Measurements from ENCODE around the gene CAVIN2.

Gene CAVIN2

DNA sequence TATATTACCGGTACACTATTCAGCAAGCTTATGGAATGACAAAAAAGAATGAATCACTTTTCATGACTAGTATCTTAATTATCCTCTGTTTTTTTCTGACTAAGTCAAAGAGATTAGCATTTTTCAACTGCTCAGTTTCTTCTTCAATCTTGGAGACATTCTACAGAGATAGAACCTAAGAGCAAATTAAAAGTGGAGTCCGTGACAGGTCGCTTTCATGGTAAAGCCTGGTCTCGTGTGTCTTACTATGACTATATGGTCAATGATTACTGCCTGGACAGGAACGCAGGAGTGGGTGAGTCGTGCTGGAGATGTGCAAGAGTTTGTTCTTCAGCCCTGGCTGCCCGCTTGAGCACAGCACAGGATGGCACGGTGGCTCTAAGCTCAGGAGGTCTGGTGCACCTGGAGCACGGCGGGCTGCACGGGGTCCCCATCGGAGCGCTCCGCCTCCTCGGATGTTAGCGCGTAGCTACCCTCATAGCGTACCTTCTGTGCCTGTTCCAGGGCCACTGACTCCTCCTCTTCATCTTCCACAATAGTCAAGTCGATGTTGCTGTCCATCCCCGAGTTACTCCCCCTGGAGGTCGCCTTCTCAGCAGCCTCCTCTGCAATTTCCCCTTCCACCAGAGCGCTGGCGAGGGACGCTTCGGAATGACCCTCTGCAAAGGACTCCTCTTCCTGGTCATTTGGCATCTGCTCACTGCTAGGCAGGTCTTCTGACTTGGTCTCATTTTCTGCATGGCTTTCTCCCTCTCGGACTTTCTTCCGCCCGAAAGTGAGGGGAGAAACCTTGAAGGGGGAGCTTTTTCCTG, 11.1 kb downstream of the CAVIN2 start:
- TF ChIP-seq, protein P1, sequence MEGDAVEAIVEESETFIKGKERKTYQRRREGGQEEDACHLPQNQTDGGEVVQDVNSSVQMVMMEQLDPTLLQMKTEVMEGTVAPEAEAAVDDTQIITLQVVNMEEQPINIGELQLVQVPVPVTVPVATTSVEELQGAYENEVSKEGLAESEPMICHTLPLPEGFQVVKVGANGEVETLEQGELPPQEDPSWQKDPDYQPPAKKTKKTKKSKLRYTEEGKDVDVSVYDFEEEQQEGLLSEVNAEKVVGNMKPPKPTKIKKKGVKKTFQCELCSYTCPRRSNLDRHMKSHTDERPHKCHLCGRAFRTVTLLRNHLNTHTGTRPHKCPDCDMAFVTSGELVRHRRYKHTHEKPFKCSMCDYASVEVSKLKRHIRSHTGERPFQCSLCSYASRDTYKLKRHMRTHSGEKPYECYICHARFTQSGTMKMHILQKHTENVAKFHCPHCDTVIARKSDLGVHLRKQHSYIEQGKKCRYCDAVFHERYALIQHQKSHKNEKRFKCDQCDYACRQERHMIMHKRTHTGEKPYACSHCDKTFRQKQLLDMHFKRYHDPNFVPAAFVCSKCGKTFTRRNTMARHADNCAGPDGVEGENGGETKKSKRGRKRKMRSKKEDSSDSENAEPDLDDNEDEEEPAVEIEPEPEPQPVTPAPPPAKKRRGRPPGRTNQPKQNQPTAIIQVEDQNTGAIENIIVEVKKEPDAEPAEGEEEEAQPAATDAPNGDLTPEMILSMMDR (IDR thresholded peaks at IDR 0.05; ENCODE audit: borderline replicate concordance, control extremely low read depth, extremely low read depth, insufficient read depth, missing control alignments) = no peak
- DNase-seq (ENCODE audit: low spot score) = no peak
- in situ Hi-C loops (cut with MboI; ENCODE audit: low sequenced_read_pairs, unreplicated experiment) = no loop called here

DNA sequence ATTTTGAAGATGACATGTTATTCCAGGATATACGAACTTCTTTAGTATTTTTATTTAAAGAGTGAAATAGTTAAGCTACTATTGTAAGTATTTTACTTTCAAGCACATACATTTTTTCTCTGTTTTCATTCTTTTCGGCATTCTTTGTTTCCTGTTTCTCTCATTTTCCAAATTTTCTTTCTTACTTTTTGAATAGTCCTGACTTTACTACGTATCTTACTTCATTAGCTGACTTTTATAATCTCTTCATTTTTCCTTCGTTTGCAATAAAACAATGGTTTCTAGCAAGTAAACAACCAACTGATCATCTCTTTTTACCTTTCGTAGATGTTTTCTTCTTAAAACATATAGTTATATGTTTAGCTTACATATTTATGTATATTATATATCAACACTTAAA, 11.8 kb downstream of the CAVIN2 start:
- in situ Hi-C loops (cut with MboI; ENCODE audit: low sequenced_read_pairs, unreplicated experiment) = no loop called here
- TF ChIP-seq, protein P1 (IDR thresholded peaks at IDR 0.05; ENCODE audit: borderline replicate concordance, control extremely low read depth, extremely low read depth, insufficient read depth, missing control alignments) = no peak
- DNase-seq (ENCODE audit: low spot score) = no peak

DNA sequence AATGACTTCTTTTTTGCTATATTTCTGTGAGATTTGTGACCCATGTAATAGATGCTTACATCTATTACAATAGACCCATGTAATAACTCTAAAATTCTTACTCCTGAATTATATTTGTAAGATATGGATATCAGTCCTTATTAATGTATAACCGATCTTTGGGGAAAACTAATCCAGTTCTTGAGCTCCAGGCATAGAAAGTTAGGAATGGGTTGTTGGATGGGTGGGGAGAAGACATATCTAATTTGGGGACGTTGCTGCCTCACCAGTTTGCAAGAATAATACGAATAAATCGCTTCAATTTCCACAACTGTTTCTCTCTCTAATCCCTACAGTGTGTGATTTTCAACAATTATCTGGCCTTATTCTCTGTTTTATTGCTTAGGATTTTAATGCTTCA, 13.5 kb downstream of the CAVIN2 start:
- DNase-seq (ENCODE audit: low spot score) = no peak
- TF ChIP-seq, protein P1 (IDR thresholded peaks at IDR 0.05; ENCODE audit: borderline replicate concordance, control extremely low read depth, extremely low read depth, insufficient read depth, missing control alignments) = no peak
- in situ Hi-C loops (cut with MboI; ENCODE audit: low sequenced_read_pairs, unreplicated experiment) = no loop called here

DNA sequence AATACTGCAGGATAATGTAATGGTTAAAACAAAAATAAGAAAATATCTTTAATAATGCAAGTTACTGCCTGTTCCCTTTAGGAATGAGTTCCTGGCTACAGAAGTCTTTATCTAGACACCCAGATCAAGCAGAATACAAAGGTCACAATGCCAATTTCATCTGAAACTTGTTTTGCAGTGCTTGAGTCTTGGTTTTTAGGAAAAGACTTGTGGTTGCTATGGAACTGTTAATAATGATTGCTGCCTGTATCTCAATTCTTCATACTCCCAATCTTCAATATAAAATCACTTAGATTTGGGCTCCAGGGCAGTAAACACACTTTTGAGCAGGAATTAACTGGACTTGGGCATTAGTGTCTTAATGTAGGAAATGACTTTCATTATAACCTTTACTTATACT, 14.2 kb downstream of the CAVIN2 start:
- in situ Hi-C loops (cut with MboI; ENCODE audit: low sequenced_read_pairs, unreplicated experiment) = no loop called here
- TF ChIP-seq, protein P1 (IDR thresholded peaks at IDR 0.05; ENCODE audit: borderline replicate concordance, control extremely low read depth, extremely low read depth, insufficient read depth, missing control alignments) = no peak
- no peak for DNase-seq (ENCODE audit: low spot score)

DNA sequence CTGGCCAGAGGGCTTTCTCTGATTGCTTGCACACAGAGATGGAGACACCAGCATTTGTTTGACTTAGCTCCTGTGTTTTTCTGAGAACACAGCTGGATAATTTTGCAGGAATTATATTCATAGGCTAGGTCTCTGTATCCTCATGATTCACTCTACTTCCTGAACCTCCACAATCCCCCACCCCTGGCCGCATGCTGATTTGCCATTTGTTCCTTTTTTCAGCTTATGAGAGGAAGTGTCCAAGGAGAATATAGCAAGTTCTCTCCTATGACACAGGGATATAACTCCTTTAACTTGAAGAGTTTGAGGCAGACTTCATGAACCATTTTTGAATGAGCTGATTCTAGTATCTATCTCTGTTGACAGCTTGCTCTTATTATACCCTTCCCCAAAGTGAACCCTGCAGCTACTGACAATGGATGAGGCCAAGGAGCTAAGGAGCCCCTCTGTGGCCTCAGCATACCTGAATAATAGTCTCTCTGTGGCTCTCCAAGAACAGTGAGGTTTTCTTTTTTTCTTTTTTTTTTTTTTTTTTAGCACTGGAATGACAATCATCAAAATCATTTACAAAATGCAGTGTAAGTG, 15.4 kb downstream of the CAVIN2 start:
- in situ Hi-C loops (cut with MboI; ENCODE audit: low sequenced_read_pairs, unreplicated experiment) = no loop called here
- TF ChIP-seq, protein P1 (IDR thresholded peaks at IDR 0.05; ENCODE audit: borderline replicate concordance, control extremely low read depth, extremely low read depth, insufficient read depth, missing control alignments) = no peak
- DNase-seq (ENCODE audit: low spot score) = no peak

DNA sequence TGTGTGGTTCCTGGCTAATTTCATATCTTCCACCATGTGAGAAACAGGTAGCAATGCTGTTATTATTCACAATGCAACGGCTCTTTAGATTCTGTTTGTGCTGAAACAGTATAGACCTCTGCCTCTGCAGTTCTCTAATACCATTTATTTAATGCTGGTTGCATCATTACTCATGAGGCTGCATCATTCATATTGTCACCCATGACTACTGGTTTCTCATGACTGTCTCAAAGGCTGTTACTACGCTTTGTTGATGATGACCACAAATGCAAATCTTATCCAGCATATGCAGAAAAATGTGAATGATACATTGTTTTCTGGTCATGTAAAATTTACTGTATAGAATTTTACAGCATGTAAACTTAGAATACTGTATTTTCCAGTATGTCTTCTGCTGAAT, 22.5 kb downstream of the CAVIN2 start:
- TF ChIP-seq, protein P1 (IDR thresholded peaks at IDR 0.05; ENCODE audit: borderline replicate concordance, control extremely low read depth, extremely low read depth, insufficient read depth, missing control alignments) = no peak
- no peak for DNase-seq (ENCODE audit: low spot score)
- in situ Hi-C loops (cut with MboI; ENCODE audit: low sequenced_read_pairs, unreplicated experiment) = no loop called here
